IMR-90 (cell line): ENCODE data around the gene LCTL.

Source experiments
- BHLHE40 ChIP-seq: fragments of 150-350 bp; IDR thresholded peaks from 2 replicates; pipeline ENCODE4 v1.6.1; 2016; ENCODE audit warnings: mild to moderate bottlenecking, low read depth, low read length
- CHD1 ChIP-seq: IDR thresholded peaks from 2 replicates; pipeline ENCODE4 v1.6.1; 2012; ENCODE audit warnings: low read depth, low read length, improper control_type of control experiment
- ELK1 ChIP-seq: fragments of 150-350 bp; IDR thresholded peaks from 2 replicates; pipeline ENCODE4 v1.6.1; 2016; ENCODE audit warnings: low read depth, mild to moderate bottlenecking, low read length, moderate library complexity, borderline replicate concordance
- MAFK ChIP-seq: IDR thresholded peaks from 2 replicates; pipeline ENCODE4 v1.6.1; 2012; ENCODE audit warnings: low read depth, low read length, improper control_type of control experiment
- MAZ ChIP-seq: IDR thresholded peaks from 2 replicates; pipeline ENCODE4 v1.6.1; 2012; ENCODE audit warnings: low read depth, mild to moderate bottlenecking, low read length, improper control_type of control experiment, moderate library complexity, borderline replicate concordance
- MXI1 ChIP-seq: IDR thresholded peaks from 2 replicates; pipeline ENCODE4 v1.6.1; 2012; ENCODE audit warnings: low read depth, mild to moderate bottlenecking, low read length, moderate library complexity, borderline replicate concordance
- NFE2L2 ChIP-seq: fragments of 150-350 bp; IDR thresholded peaks from 2 replicates; pipeline ENCODE4 v1.6.1; 2016; ENCODE audit warnings: low read depth, mild to moderate bottlenecking, low read length
- POLR2A ChIP-seq: IDR thresholded peaks from 2 replicates; pipeline ENCODE4 v1.6.1; 2012; ENCODE audit warnings: mild to moderate bottlenecking, low read depth, low read length
- RAD21 ChIP-seq: IDR thresholded peaks from 2 replicates; pipeline ENCODE4 v1.6.1; 2012; ENCODE audit warnings: low read length, improper control_type of control experiment
- RFX5 ChIP-seq: IDR thresholded peaks from 2 replicates; pipeline ENCODE4 v1.8.0; 2012; ENCODE audit warnings: low read depth, mild to moderate bottlenecking, low read length, moderate library complexity
- SMC3 ChIP-seq: fragments of 150-350 bp; IDR thresholded peaks from 2 replicates; pipeline ENCODE4 v1.6.1; 2016; ENCODE audit warnings: low read depth, mild to moderate bottlenecking, antibody characterized with exemption, low read length, moderate library complexity
- TF ChIP-seq, protein P1 (sequence below): conservative IDR thresholded peaks from 2 replicates; pipeline ENCODE4 v1.5.1; 2012; ENCODE audit warnings: mild to moderate bottlenecking, low read depth, low read length, improper control_type of control experiment
- TF ChIP-seq, protein P2 (sequence below): fragments of 150-350 bp; IDR thresholded peaks from 2 replicates; pipeline ENCODE4 v1.6.1; 2017; ENCODE audit warnings: mild to moderate bottlenecking, antibody characterized with exemption, low read length, low read depth

- TF ChIP-seq, protein P1, sequence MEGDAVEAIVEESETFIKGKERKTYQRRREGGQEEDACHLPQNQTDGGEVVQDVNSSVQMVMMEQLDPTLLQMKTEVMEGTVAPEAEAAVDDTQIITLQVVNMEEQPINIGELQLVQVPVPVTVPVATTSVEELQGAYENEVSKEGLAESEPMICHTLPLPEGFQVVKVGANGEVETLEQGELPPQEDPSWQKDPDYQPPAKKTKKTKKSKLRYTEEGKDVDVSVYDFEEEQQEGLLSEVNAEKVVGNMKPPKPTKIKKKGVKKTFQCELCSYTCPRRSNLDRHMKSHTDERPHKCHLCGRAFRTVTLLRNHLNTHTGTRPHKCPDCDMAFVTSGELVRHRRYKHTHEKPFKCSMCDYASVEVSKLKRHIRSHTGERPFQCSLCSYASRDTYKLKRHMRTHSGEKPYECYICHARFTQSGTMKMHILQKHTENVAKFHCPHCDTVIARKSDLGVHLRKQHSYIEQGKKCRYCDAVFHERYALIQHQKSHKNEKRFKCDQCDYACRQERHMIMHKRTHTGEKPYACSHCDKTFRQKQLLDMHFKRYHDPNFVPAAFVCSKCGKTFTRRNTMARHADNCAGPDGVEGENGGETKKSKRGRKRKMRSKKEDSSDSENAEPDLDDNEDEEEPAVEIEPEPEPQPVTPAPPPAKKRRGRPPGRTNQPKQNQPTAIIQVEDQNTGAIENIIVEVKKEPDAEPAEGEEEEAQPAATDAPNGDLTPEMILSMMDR: no peak
- no peak for TF ChIP-seq SMC3
- TF ChIP-seq RAD21: no peak
- TF ChIP-seq MXI1: no peak
- no peak for TF ChIP-seq RFX5
- TF ChIP-seq NFE2L2: no peak
- TF ChIP-seq, protein P2, sequence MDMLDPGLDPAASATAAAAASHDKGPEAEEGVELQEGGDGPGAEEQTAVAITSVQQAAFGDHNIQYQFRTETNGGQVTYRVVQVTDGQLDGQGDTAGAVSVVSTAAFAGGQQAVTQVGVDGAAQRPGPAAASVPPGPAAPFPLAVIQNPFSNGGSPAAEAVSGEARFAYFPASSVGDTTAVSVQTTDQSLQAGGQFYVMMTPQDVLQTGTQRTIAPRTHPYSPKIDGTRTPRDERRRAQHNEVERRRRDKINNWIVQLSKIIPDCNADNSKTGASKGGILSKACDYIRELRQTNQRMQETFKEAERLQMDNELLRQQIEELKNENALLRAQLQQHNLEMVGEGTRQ: no peak
- TF ChIP-seq MAZ: peak; percentile 39; the same call in 1 of the 2 replicates
- no peak for TF ChIP-seq POLR2A
- TF ChIP-seq ELK1: no peak
- TF ChIP-seq MAFK: no peak
- TF ChIP-seq CHD1: no peak
- no peak for TF ChIP-seq BHLHE40
These were observed 12.6 kb upstream of the LCTL start for GRCh38 chr15:66578286-66578875.
